COLO668 (cell line): ENCODE measurements around the gene MED17.
A peak's percentile ranks its signal among the peaks of the same experiment; 100 is the strongest.

Experiments used
- DNase-seq: peaks from one replicate; lab custom pipeline; 2025; ENCODE audit not compliant: unreplicated experiment; lab: John Stamatoyannopoulos, UW

Gene MED17

GRCh38 chr11:93846411-93846810 is 62.3 kb downstream of the MED17 start:
- no peak for DNase-seq

- DNase-seq: no peak
Observed at GRCh38 chr11:93849201-93849600, 65.1 kb downstream of the MED17 start.

- DNase-seq: peak; percentile 53
Observed at GRCh38 chr11:93849751-93850593, 65.9 kb downstream of the MED17 start.

GRCh38 chr11:93850594-93851018 is 66.5 kb downstream of the MED17 start, which contains the start of gene VSTM5:
Gene VSTM5, minus strand, starts transcription at chr11:93850618. Its CDS starts 116 bp downstream, at chr11:93850502.
- no peak for DNase-seq

GRCh38 chr11:93852242-93852641 is 68.2 kb downstream of the MED17 start:
- no peak for DNase-seq

GRCh38 chr11:93857413-93858120 is 73.5 kb downstream of the MED17 start:
- no peak for DNase-seq

GRCh38 chr11:93858121-93858775 is 74.2 kb downstream of the MED17 start:
- DNase-seq: no peak

GRCh38 chr11:93861808-93862207 is 77.7 kb downstream of the MED17 start:
- DNase-seq: no peak
